ENCODE data around the gene DOK3.

- TF ChIP-seq CTCF (optimal IDR thresholded peaks at IDR 0.05 in 1 of 3, IDR thresholded peaks at IDR 0.05 in 1 of 3, conservative IDR thresholded peaks at IDR 0.05 in 1 of 3; ENCODE audit: extremely low read depth in 1 of 3, insufficient read depth in 2 of 3, low read length in 3 of 3) (no peak), EZH2 (IDR thresholded peaks at IDR 0.05; ENCODE audit: low read length) (no peak)
Observed at GRCh38 chr5:177555665-177556064, 46.0 kb upstream of the DOK3 start.
